A549 (cell line): ENCODE data around the gene RGS1. TPM values are rescaled to one million over a fixed set of nuclear protein-coding genes. Genes with fewer than 3 reads are reported as not detected.

Source experiments
- ATAC-seq, 2 experiments: fragments of 200-7000 bp in 1 of 2; fragments of >200 bp in 1 of 2; cut with Nextera tagmentation in 1 of 2; cut with Tn5 transposase in 1 of 2; 3 replicates each; pipeline versions ENCODE4 v1.8.0 to v1.9.1; 2018 to 2020; ENCODE audit warnings: mild to moderate bottlenecking in 1 of 2, moderate library complexity in 1 of 2
- CTCF ChIA-PET: fragments of 300-600 bp; sonication (Branson Sonifier 250); formaldehyde crosslinking; extraction: SDS; loops from one replicate; lab custom pipeline; 2021; ENCODE audit warnings: antibody characterized with exemption, inconsistent platforms; lab: Yijun Ruan, JAX
- POLR2A ChIA-PET: fragments of 350-600 bp; formaldehyde crosslinking; extraction: SDS; loops from one replicate; lab custom pipeline; 2021; ENCODE audit warnings: antibody characterized with exemption, inconsistent platforms; lab: Yijun Ruan, JAX
- DNase-seq, 2 experiments: peaks; one replicate each; pipeline versions ENCODE4 v3.0.0 to v3.0.0-alpha.2; 2011 to 2016; ENCODE audit warnings: low read depth in 1 of 2, low spot score in 1 of 2
- FAIRE-seq: peaks from 2 replicates; lab custom pipeline; 2011; peaks lifted over from hg19 to GRCh38; lab: Jason Lieb, UNC
- H3K27ac ChIP-seq, 2 experiments: fragments of >200 bp; sonication (Bioruptor Twin); formaldehyde crosslinking; 3 replicates each; pipeline ENCODE4 v1.5.1; 2016 to 2017
- H3K4me1 ChIP-seq: fragments of >200 bp; sonication (Bioruptor Twin); formaldehyde crosslinking; 3 replicates; pipeline ENCODE4 v1.6.1; 2016
- H3K4me2 ChIP-seq: fragments of >200 bp; sonication (Bioruptor Twin); formaldehyde crosslinking; 3 replicates; pipeline ENCODE4 v1.6.1; 2016
- H3K4me3 ChIP-seq: fragments of >200 bp; sonication (Bioruptor Twin); formaldehyde crosslinking; 3 replicates; pipeline ENCODE4 v1.5.1; 2016
- H3K9me3 ChIP-seq: fragments of >200 bp; sonication (Bioruptor Twin); formaldehyde crosslinking; 3 replicates; pipeline ENCODE4 v1.6.1; 2016
- BHLHE40 ChIP-seq: IDR thresholded peaks from 2 replicates; pipeline ENCODE4 v1.6.1; 2012; ENCODE audit warnings: low read depth, low read length, inconsistent platforms
- CEBPB ChIP-seq, 2 experiments: fragments of >200 bp in 1 of 2; sonication (Bioruptor Twin) in 1 of 2; formaldehyde crosslinking in 1 of 2; IDR thresholded peaks; 2 replicates each; pipeline ENCODE4 v1.6.1; 2012 to 2016
- CHD2 ChIP-seq: fragments of 150-350 bp; IDR thresholded peaks from 2 replicates; pipeline ENCODE4 v1.6.1; 2014; ENCODE audit warnings: low read length; ENCODE audit not compliant: partially characterized antibody
- CHD4 ChIP-seq: fragments of 200-600 bp; sonication (generic); IDR thresholded peaks from 2 replicates; pipeline ENCODE4 v1.6.1; 2016; ENCODE audit warnings: antibody characterized with exemption, mild to moderate bottlenecking, borderline replicate concordance
- CTCF ChIP-seq: fragments of >200 bp; sonication (Bioruptor Twin); formaldehyde crosslinking; IDR thresholded peaks from 3 replicates; pipeline ENCODE4 v1.5.1; 2016
- ELK1 ChIP-seq: fragments of 150-350 bp; IDR thresholded peaks from 2 replicates; pipeline ENCODE4 v1.6.1; 2014; ENCODE audit warnings: low read depth, mild to moderate bottlenecking, low read length
- FOXS1 ChIP-seq: fragments of 250-450 bp; sonication (Bioruptor Pico); IDR thresholded peaks from 2 replicates; pipeline ENCODE4 v1.5.0; 2020; ENCODE audit warnings: mild to moderate bottlenecking, moderate library complexity
- GATA3 ChIP-seq: IDR thresholded peaks from 2 replicates; pipeline ENCODE4 v1.6.1; 2012; ENCODE audit warnings: borderline replicate concordance
- HDAC2 ChIP-seq: fragments of 200-600 bp; sonication (generic); IDR thresholded peaks from 2 replicates; pipeline ENCODE4 v1.6.1; 2016
- HEYL ChIP-seq: fragments of 250-450 bp; sonication (Bioruptor Pico); IDR thresholded peaks from 2 replicates; pipeline ENCODE4 v1.8.0; 2021; ENCODE audit warnings: mild to moderate bottlenecking, moderate library complexity
- HMGXB4 ChIP-seq: fragments of 250-450 bp; sonication (Bioruptor Pico); IDR thresholded peaks from 2 replicates; pipeline ENCODE4 v1.5.0; 2021; ENCODE audit warnings: mild to moderate bottlenecking, moderate library complexity, borderline replicate concordance
- HOXB5 ChIP-seq: fragments of 250-450 bp; sonication (Bioruptor Pico); IDR thresholded peaks from 2 replicates; pipeline ENCODE4 v1.5.0; 2020; ENCODE audit warnings: mild to moderate bottlenecking, moderate library complexity
- JUN ChIP-seq, 2 experiments: fragments of >200 bp; sonication (Bioruptor Twin); formaldehyde crosslinking; IDR thresholded peaks; 2 replicates in 1 of 2; 3 replicates in 1 of 2; pipeline ENCODE4 v1.6.1; 2016 to 2017
- JUNB ChIP-seq: fragments of >200 bp; sonication (Bioruptor Twin); formaldehyde crosslinking; IDR thresholded peaks from 2 replicates; pipeline ENCODE4 v1.6.1; 2016
- KDM5A ChIP-seq: fragments of 200-600 bp; sonication (generic); IDR thresholded peaks from 2 replicates; pipeline ENCODE4 v1.6.1; 2016; ENCODE audit warnings: antibody characterized with exemption, mild to moderate bottlenecking
- MAZ ChIP-seq: fragments of 150-350 bp; IDR thresholded peaks from 2 replicates; pipeline ENCODE4 v1.6.1; 2014; ENCODE audit warnings: antibody characterized with exemption, low read depth, low read length, borderline replicate concordance
- MYC ChIP-seq: IDR thresholded peaks from 2 replicates; pipeline ENCODE4 v1.6.1; 2012; ENCODE audit warnings: mild to moderate bottlenecking, inconsistent platforms, low read length, improper control_type of control experiment, borderline replicate concordance
- NR3C1 ChIP-seq: fragments of >200 bp; sonication (Bioruptor Twin); formaldehyde crosslinking; IDR thresholded peaks from 3 replicates; pipeline ENCODE4 v1.6.1; 2017
- PBX3 ChIP-seq: IDR thresholded peaks from 2 replicates; pipeline ENCODE4 v1.6.1; 2012
- PHF8 ChIP-seq: fragments of 200-600 bp; sonication (generic); IDR thresholded peaks from 2 replicates; pipeline ENCODE4 v1.6.1; 2016; ENCODE audit warnings: low read depth, mild to moderate bottlenecking, antibody characterized with exemption, moderate library complexity, borderline replicate concordance
- POLR2AphosphoS2 ChIP-seq: conservative IDR thresholded peaks from 2 replicates; pipeline ENCODE4 v1.6.1; 2012; ENCODE audit warnings: low read length, improper control_type of control experiment, inconsistent platforms
- SMC3 ChIP-seq: fragments of >200 bp; sonication (Bioruptor Twin); formaldehyde crosslinking; IDR thresholded peaks from 3 replicates; pipeline ENCODE4 v1.6.1; 2018; ENCODE audit warnings: inconsistent platforms
- TFCP2L1 ChIP-seq: fragments of 250-450 bp; sonication (Bioruptor Pico); IDR thresholded peaks from 2 replicates; pipeline ENCODE4 v1.5.0; 2021; ENCODE audit warnings: mild to moderate bottlenecking
- ZFP36 ChIP-seq: fragments of 450-650 bp; IDR thresholded peaks from 2 replicates; pipeline ENCODE4 v1.6.1; 2014; ENCODE audit warnings: borderline replicate concordance; ENCODE audit not compliant: partially characterized antibody
- ZNF302 ChIP-seq: fragments of 250-450 bp; sonication (Bioruptor Pico); IDR thresholded peaks from 2 replicates; pipeline ENCODE4 v1.9.0; 2021; ENCODE audit warnings: inconsistent platforms, mild to moderate bottlenecking, moderate library complexity
- ZSCAN20 ChIP-seq: fragments of 250-450 bp; sonication (Bioruptor Pico); IDR thresholded peaks from 2 replicates; pipeline ENCODE4 v1.8.0; 2022; ENCODE audit warnings: mild to moderate bottlenecking, moderate library complexity
- WGBS: methylation state at CpG from one replicate; pipeline ENCODE4 v1.1.6; 2017; ENCODE audit errors: missing lambda C conversion rate; 5-methylcytosine and 5-hydroxymethylcytosine counted together
- polyA plus RNA-seq, 4 experiments: library from polyadenylated mRNA; depleted of rRNA in 3 of 4; stranded (reverse); fragments of >200 nt; fragmentation: RNase III in 1 of 4; extraction: RNeasy Plus Mini Kit Qiagen cat#74134 plus additional on column Dnase treatment in 1 of 4; gene quantifications; 2 replicates in 3 of 4; 3 replicates in 1 of 4; pipeline ENCODE4 v1.2.3, GENCODE V29; 2011 to 2017

Gene RGS1
- polyA plus RNA-seq, 2 of the 4 experiments (the other 2 are of a cell fraction) = not detected

GRCh38 chr1:192610112-192610889, 34.7 kb downstream of the RGS1 start (continued):
- TF ChIP-seq BHLHE40 = no peak
- TF ChIP-seq ZFP36 = no peak
- TF ChIP-seq PBX3 = no peak
- no peak for TF ChIP-seq HEYL (CRISPR knock-in tag)
- peak; percentile 88 for TF ChIP-seq SMC3
- no peak for TF ChIP-seq FOXS1 (CRISPR knock-in tag)
- TF ChIP-seq KDM5A = no peak
- no peak for TF ChIP-seq JUN (IDR thresholded peaks at IDR 0.05)
- no peak for TF ChIP-seq GATA3
- TF ChIP-seq NR3C1 = no peak
- TF ChIP-seq HOXB5 = no peak
- TF ChIP-seq MYC = no peak

- TF ChIP-seq SMC3 (no peak), TFCP2L1 (CRISPR knock-in tag) (no peak), POLR2AphosphoS2 (no peak), HDAC2 (no peak), ZSCAN20 (CRISPR knock-in tag) (no peak), CEBPB (IDR thresholded peaks at IDR 0.05) (no peak), ZNF302 (no peak), CHD4 (no peak), ELK1 (no peak), NR3C1 (no peak), CHD2 (no peak), MAZ (no peak), JUNB (no peak), HMGXB4 (CRISPR knock-in tag) (no peak), ZFP36 (no peak), PHF8 (no peak), CTCF (no peak)
- FAIRE-seq (no peak), ATAC-seq (no peak), DNase-seq (no peak)
- no peak overlapping the region for H3K4me3 ChIP-seq
- no peak overlapping the region for H3K27ac ChIP-seq
- H3K4me2 ChIP-seq = no peak overlapping the region
- no peaks in the 10 kb centered on the region for H3K9me3 ChIP-seq
- CTCF ChIA-PET = interaction anchor here (0.6 kb wide), 2 partner anchors 33 to 47 kb away, joined by 3 read pairs; no protein-coding TSS in a partner anchor
- H3K4me1 ChIP-seq = 0 out of 3 replicates have a peak, but pooled peaks cover 3% of the 10 kb centered on the region
- POLR2A ChIA-PET = no interaction called here
- 88% methylated on average over 1 of the region's 1 CpG for WGBS
These were observed 39.5 kb downstream of the RGS1 start for GRCh38 chr1:192615055-192615454.
